KMS-11 (cell line): ENCODE results near the gene CCPG1.

Experiments used
- H2AFZ ChIP-seq: fragments of 200-600 bp; sonication (generic); 2 replicates; pipeline ENCODE4 v1.6.1; 2016; ENCODE audit warnings: antibody characterized with exemption, mixed run types, low read depth
- H3K27ac ChIP-seq: fragments of 200-600 bp; sonication (generic); 2 replicates; pipeline ENCODE4 v1.6.1; 2016; ENCODE audit warnings: mild to moderate bottlenecking, mixed run types
- H3K27me3 ChIP-seq: fragments of 200-600 bp; sonication (generic); 2 replicates; pipeline ENCODE4 v1.6.1; 2017; ENCODE audit warnings: mild to moderate bottlenecking, low read depth, mixed run types, moderate library complexity; ENCODE audit not compliant: insufficient read depth
- H3K36me3 ChIP-seq: fragments of 200-600 bp; sonication (generic); 2 replicates; pipeline ENCODE4 v1.6.1; 2017; ENCODE audit warnings: mild to moderate bottlenecking, mixed run types; ENCODE audit not compliant: insufficient read depth
- H3K4me1 ChIP-seq: fragments of 200-600 bp; sonication (generic); 2 replicates; pipeline ENCODE4 v1.6.1; 2016; ENCODE audit warnings: mild to moderate bottlenecking, low read depth, mixed run types; ENCODE audit not compliant: poor library complexity, severe bottlenecking
- H3K4me2 ChIP-seq: fragments of 200-600 bp; sonication (generic); 2 replicates; pipeline ENCODE4 v1.7.0; 2016; ENCODE audit warnings: mild to moderate bottlenecking, mixed run types
- H3K4me3 ChIP-seq: fragments of 200-600 bp; sonication (generic); IDR thresholded peaks from 2 replicates; pipeline ENCODE4 v1.6.1; 2017; ENCODE audit warnings: low read depth, low read length, mixed read lengths; ENCODE audit not compliant: insufficient read depth
- H3K79me2 ChIP-seq: fragments of 200-600 bp; sonication (generic); 2 replicates; pipeline ENCODE4 v1.6.1; 2016; ENCODE audit warnings: low read depth, mixed run types; ENCODE audit not compliant: insufficient read depth
- H3K9ac ChIP-seq: fragments of 200-600 bp; sonication (generic); 2 replicates; pipeline ENCODE4 v1.6.1; 2016; ENCODE audit warnings: mild to moderate bottlenecking, mixed run types
- H4K20me1 ChIP-seq: fragments of 200-600 bp; sonication (generic); 2 replicates; pipeline ENCODE4 v1.6.1; 2016; ENCODE audit warnings: mild to moderate bottlenecking, mixed run types; ENCODE audit not compliant: insufficient read depth
- CTCF ChIP-seq: fragments of 200-600 bp; sonication (generic); conservative IDR thresholded peaks from 2 replicates; pipeline ENCODE4 v1.6.1; 2017; ENCODE audit warnings: low read depth, mild to moderate bottlenecking, antibody characterized with exemption, low read length, moderate library complexity, mixed read lengths

Gene CCPG1

GRCh38 chr15:55344206-55344605 lies 64.0 kb downstream of the CCPG1 start:
- H3K27me3 ChIP-seq, result no peaks in the 10 kb centered on the region
- H3K4me3 ChIP-seq, result no peak overlapping the region
- H3K79me2 ChIP-seq, result no peaks in the 10 kb centered on the region
- H3K9ac ChIP-seq, result no peak overlapping the region
- H4K20me1 ChIP-seq, result no peaks in the 10 kb centered on the region
- TF ChIP-seq CTCF, result no peak
- H3K4me2 ChIP-seq, result no peak overlapping the region
- no peaks in the 10 kb centered on the region; the same call in 1 of the 2 replicates for H3K36me3 ChIP-seq
- peaks cover 6% of the 10 kb centered on the region for H3K4me1 ChIP-seq
- no peak overlapping the region for H2AFZ ChIP-seq
- no peak overlapping the region for H3K27ac ChIP-seq

- H3K36me3 ChIP-seq, result no peaks in the 10 kb centered on the region; the same call in 1 of the 2 replicates
- no peak overlapping the region for H2AFZ ChIP-seq
- no peak overlapping the region for H3K9ac ChIP-seq
- H3K27ac ChIP-seq, result no peak overlapping the region
- no peaks in the 10 kb centered on the region for H3K79me2 ChIP-seq
- no peak overlapping the region for H3K4me2 ChIP-seq
- H3K4me3 ChIP-seq, result no peak overlapping the region
- H3K4me1 ChIP-seq, result peaks cover 6% of the 10 kb centered on the region
- no peaks in the 10 kb centered on the region for H3K27me3 ChIP-seq
- TF ChIP-seq CTCF, result no peak
- H4K20me1 ChIP-seq, result no peaks in the 10 kb centered on the region
Measured at GRCh38 chr15:55343168-55343567, 65.0 kb downstream of the CCPG1 start.

- no peaks in the 10 kb centered on the region for H3K79me2 ChIP-seq
- H3K27ac ChIP-seq, result no peak overlapping the region
- no peaks in the 10 kb centered on the region for H3K4me1 ChIP-seq
- no peaks in the 10 kb centered on the region for H3K27me3 ChIP-seq
- no peak overlapping the region for H3K4me3 ChIP-seq
- H3K9ac ChIP-seq, result no peak overlapping the region
- TF ChIP-seq CTCF, result no peak
- H3K36me3 ChIP-seq, result no peaks in the 10 kb centered on the region; the same call in 1 of the 2 replicates
- H2AFZ ChIP-seq, result no peak overlapping the region
- H3K4me2 ChIP-seq, result no peak overlapping the region
- H4K20me1 ChIP-seq, result no peaks in the 10 kb centered on the region
Measured at GRCh38 chr15:55337160-55337559, 71.0 kb downstream of the CCPG1 start.

GRCh38 chr15:55334997-55335396 lies 73.2 kb downstream of the CCPG1 start:
- no peaks in the 10 kb centered on the region for H3K36me3 ChIP-seq
- H3K79me2 ChIP-seq, result no peaks in the 10 kb centered on the region
- H3K27ac ChIP-seq, result no peak overlapping the region
- H3K4me2 ChIP-seq, result no peak overlapping the region
- H3K4me1 ChIP-seq, result no peaks in the 10 kb centered on the region
- no peaks in the 10 kb centered on the region for H4K20me1 ChIP-seq
- no peak for TF ChIP-seq CTCF
- no peak overlapping the region for H2AFZ ChIP-seq
- no peak overlapping the region for H3K4me3 ChIP-seq
- H3K27me3 ChIP-seq, result no peaks in the 10 kb centered on the region
- no peak overlapping the region for H3K9ac ChIP-seq
